Mammary epithelial cell (primary cell): ENCODE results near the gene UBE2G2.

Experiments used
- CTCF ChIP-seq, 2 donors: IDR thresholded peaks in 1 of 2; conservative IDR thresholded peaks in 1 of 2; 2 replicates each; pipeline ENCODE4 v1.5.1; 2011 to 2012; ENCODE audit warnings: inconsistent platforms in 2 of 2, low read length in 2 of 2, mild to moderate bottlenecking in 2 of 2, control low read depth in 1 of 2, low read depth in 1 of 2; ENCODE audit not compliant: insufficient read depth in 1 of 2; ENCODE audit errors: extremely low read depth in 1 of 2
- EZH2 ChIP-seq: IDR thresholded peaks from 2 replicates; pipeline ENCODE4 v1.6.1; 2012; ENCODE audit warnings: low read length, inconsistent platforms, borderline replicate concordance

- no peak for TF ChIP-seq EZH2
- TF ChIP-seq CTCF (conservative IDR thresholded peaks at IDR 0.05 in 1 of 2, IDR thresholded peaks at IDR 0.05 in 1 of 2; ENCODE audit: extremely low read depth in 1 of 2, insufficient read depth in 1 of 2, low read depth in 1 of 2, low read length in 2 of 2) = no peak
Measured at GRCh38 chr21:44767834-44768831, 33.5 kb downstream of the UBE2G2 start.
